Measurements from ENCODE around the gene MUC5B.

The MUC5B gene

DNA sequence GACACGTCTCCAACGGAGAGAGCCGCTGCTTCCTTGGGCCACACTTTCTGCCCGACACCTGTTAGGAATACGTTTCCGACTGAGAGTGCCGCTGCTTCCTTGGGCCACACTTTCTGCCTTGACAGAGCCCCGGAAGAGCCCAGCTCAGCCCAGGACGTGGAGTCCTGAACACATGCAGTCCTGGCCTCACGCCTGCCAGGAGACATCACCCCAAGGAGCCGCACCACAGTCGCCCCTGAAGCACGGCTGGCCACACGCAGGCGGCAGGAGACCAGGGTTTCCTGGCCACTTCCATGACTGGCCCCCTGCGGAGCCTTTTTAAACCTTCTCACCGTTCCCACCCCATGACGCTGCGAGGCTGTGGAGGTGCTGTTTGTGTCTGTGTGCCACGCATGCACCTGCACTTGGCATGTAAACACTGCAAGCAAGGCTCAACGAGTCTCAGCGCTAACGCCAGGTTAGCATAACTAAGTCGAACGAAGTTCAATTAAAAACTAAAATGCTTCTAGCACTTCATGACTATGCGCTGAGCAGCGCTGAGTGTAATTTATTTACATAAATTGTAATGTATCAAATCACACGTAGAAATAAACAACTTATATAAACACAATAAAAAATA is 77.8 kb downstream of the MUC5B start:
- no peak for TF ChIP-seq CTCF (IDR thresholded peaks at IDR 0.05; ENCODE audit: low read depth, low read length, missing control alignments)
- DNase-seq (ENCODE audit: extremely low read depth, low read depth) = no peak
- H3K4me3 ChIP-seq (replicated peaks; ENCODE audit: low read depth, low read length) = no peak overlapping the region

GRCh38 chr11:1301220-1302000 is 78.5 kb downstream of the MUC5B start:
- no peak overlapping the region for H3K4me3 ChIP-seq (replicated peaks; ENCODE audit: low read depth, low read length)
- no peak for DNase-seq (ENCODE audit: extremely low read depth, low read depth)
- TF ChIP-seq CTCF (IDR thresholded peaks at IDR 0.05; ENCODE audit: low read depth, low read length, missing control alignments) = no peak

DNA sequence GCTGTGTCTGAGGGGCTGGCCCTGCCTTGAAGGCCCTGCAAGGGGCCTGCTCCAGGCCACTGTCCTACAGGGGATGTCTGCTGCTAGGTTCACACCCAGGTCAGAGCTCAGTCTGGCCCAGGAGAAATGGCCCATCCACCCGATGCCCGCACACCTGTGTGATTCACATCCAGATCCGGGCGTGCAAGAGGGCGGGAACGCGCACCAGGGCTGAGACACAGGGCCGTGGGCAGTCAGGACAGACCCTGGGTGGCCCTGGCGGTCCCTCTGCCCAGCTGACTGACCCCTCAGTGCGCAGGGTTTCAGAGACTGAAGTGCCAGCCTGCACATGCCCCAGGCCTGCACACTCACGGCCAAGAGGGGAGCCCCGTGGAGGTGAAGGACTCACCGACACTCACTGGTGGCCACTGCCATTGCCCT is 79.2 kb downstream of the MUC5B start:
- DNase-seq (ENCODE audit: extremely low read depth, low read depth) = no peak

DNA sequence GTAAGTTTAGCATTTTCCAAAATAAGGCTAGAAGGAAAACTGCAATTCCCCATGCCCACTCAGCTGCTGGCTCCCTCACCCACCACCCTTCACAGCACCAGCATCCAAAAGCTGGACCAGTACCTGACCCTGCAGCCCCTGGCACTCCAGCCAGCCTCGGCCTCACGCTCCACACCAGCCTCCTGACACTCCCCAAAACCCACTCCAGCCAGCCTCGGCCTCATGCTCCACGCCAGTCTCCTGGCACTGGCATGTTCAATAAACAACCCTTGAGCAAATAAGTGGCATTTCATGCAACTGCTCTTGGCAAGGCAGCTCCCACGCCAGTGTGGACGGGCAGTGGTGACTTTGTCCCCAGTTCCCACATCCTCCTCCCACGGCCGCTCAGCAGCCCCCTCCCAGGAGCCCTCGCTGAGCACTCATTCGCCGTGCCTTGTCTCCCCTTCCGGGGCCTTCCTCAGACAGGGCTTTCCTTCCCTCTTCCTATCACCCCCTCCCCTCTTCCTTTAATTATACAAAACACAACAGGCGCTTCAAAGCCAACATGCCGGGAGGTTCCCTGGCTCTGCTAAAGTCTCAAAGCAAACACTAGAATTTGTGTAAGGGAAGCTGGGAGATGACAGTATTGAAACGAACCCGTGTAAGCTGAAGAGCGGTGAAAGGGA is 79.7 kb downstream of the MUC5B start:
- DNase-seq (ENCODE audit: extremely low read depth, low read depth) = no peak
- H3K4me3 ChIP-seq (replicated peaks; ENCODE audit: low read depth, low read length) = no peak overlapping the region
- TF ChIP-seq CTCF (IDR thresholded peaks at IDR 0.05; ENCODE audit: low read depth, low read length, missing control alignments) = no peak

More for the DNA sequence above, 79.2 kb downstream of the MUC5B start:
- no peak overlapping the region for H3K4me3 ChIP-seq (replicated peaks; ENCODE audit: low read depth, low read length)
- no peak for TF ChIP-seq CTCF (IDR thresholded peaks at IDR 0.05; ENCODE audit: low read depth, low read length, missing control alignments)

GRCh38 chr11:1303126-1303821 is 80.4 kb downstream of the MUC5B start:
- no peak for DNase-seq (ENCODE audit: extremely low read depth, low read depth)
- TF ChIP-seq CTCF (IDR thresholded peaks at IDR 0.05; ENCODE audit: low read depth, low read length, missing control alignments) = peak; percentile 16
- no peak overlapping the region for H3K4me3 ChIP-seq (replicated peaks; ENCODE audit: low read depth, low read length)

GRCh38 chr11:1303973-1304372 is 81.1 kb downstream of the MUC5B start:
- no peak for TF ChIP-seq CTCF (IDR thresholded peaks at IDR 0.05; ENCODE audit: low read depth, low read length, missing control alignments)
- no peak for DNase-seq (ENCODE audit: extremely low read depth, low read depth)
- H3K4me3 ChIP-seq (replicated peaks; ENCODE audit: low read depth, low read length) = no peak overlapping the region
